K562 (cell line): Measurements from ENCODE around the gene MTNR1B. TPM values are rescaled to one million over a fixed set of nuclear protein-coding genes. Genes with fewer than 3 reads are reported as not detected.

Experiments used
- ATAC-seq: fragments of 200-7000 bp; cut with Tn5 transposase; 3 replicates; pipeline ENCODE4 v1.9.1; 2020; ENCODE audit warnings: moderate library complexity
- BruUV-seq: library from RNA; stranded (reverse); fragments of 400-500 nt; replicated peaks from 2 replicates; lab custom pipeline; 2021; lab: Mats Ljungman, UMichigan
- CTCF ChIA-PET: fragments of 300-600 bp; formaldehyde crosslinking; extraction: SDS; loops from one replicate; lab custom pipeline; 2021; ENCODE audit warnings: low intra/inter-chr PET ratio; lab: Yijun Ruan, JAX
- POLR2A ChIA-PET: fragments of 300-600, 350-650 bp; sonication (Branson Sonifier 250); formaldehyde crosslinking; extraction: SDS; loops from one replicate; lab custom pipeline; 2021; ENCODE audit warnings: antibody characterized with exemption, inconsistent platforms; lab: Yijun Ruan, JAX
- DNase-seq, 4 experiments: peaks; one replicate each; pipeline versions ENCODE4 v3.0.0 to v3.0.0-alpha.2; 2011 to 2018; ENCODE audit warnings: low spot score in 3 of 4, mixed read lengths in 3 of 4; ENCODE audit errors: extremely low read depth in 1 of 4
- FAIRE-seq: peaks from 2 replicates; lab custom pipeline; 2011; peaks lifted over from hg19 to GRCh38; lab: Jason Lieb, UNC
- H2AFZ ChIP-seq: 2 replicates; pipeline ENCODE4 v1.6.0; 2011; ENCODE audit warnings: low read depth, low read length, control low read depth, inconsistent platforms
- H3K27ac ChIP-seq: fragments of 200-600 bp; 3 replicates; pipeline ENCODE4 v1.8.0; 2011; ENCODE audit warnings: low read depth, mild to moderate bottlenecking, control low read depth, inconsistent platforms, low read length, moderate library complexity, mixed read lengths; ENCODE audit errors: extremely low read depth
- H3K27me3 ChIP-seq, 2 experiments: fragments of 300-600 bp in 1 of 2; 2 replicates in 1 of 2; 3 replicates in 1 of 2; pipeline versions ENCODE4 v1.6.0 to v1.8.0; 2011; ENCODE audit warnings: inconsistent platforms in 2 of 2, low read length in 2 of 2, mild to moderate bottlenecking in 1 of 2, mixed read lengths in 1 of 2, moderate library complexity in 1 of 2; ENCODE audit not compliant: control insufficient read depth in 2 of 2, insufficient read depth in 2 of 2
- H3K36me3 ChIP-seq: fragments of 300-600 bp; 3 replicates; pipeline ENCODE4 v1.8.0; 2011; ENCODE audit warnings: mild to moderate bottlenecking, low read length, inconsistent platforms; ENCODE audit not compliant: control insufficient read depth, insufficient read depth
- H3K4me1 ChIP-seq, 2 experiments: fragments of 200-600 bp in 1 of 2; replicated peaks in 1 of 2; 2 replicates in 1 of 2; 3 replicates in 1 of 2; pipeline versions ENCODE4 v1.5.1 to v1.8.0; 2011; ENCODE audit warnings: inconsistent platforms in 2 of 2, low read length in 2 of 2, mild to moderate bottlenecking in 1 of 2, mixed read lengths in 1 of 2, moderate library complexity in 1 of 2; ENCODE audit not compliant: control insufficient read depth in 2 of 2, insufficient read depth in 2 of 2
- H3K4me2 ChIP-seq: 2 replicates; pipeline ENCODE4 v1.6.1; 2011; ENCODE audit warnings: low read length, control low read depth, inconsistent platforms, mixed read lengths; ENCODE audit not compliant: insufficient read depth
- H3K4me3 ChIP-seq: fragments of 200-600 bp; sonication (generic), shearing (Covaris generic); 2 replicates; pipeline ENCODE4 v1.5.1; 2016; ENCODE audit warnings: control low read depth, inconsistent platforms
- H3K79me2 ChIP-seq: fragments of 200-600 bp; 3 replicates; pipeline ENCODE4 v1.8.0; 2011; ENCODE audit warnings: low read length, inconsistent platforms; ENCODE audit not compliant: control insufficient read depth, insufficient read depth
- H3K9ac ChIP-seq, 2 experiments: 2 replicates each; pipeline versions ENCODE4 v1.6.0 to v1.6.1; 2011; ENCODE audit warnings: low read depth in 2 of 2, low read length in 2 of 2, control low read depth in 1 of 2, inconsistent platforms in 1 of 2, mild to moderate bottlenecking in 1 of 2, mixed read lengths in 1 of 2; ENCODE audit not compliant: insufficient read depth in 1 of 2
- H3K9me1 ChIP-seq: one replicate; pipeline ENCODE4 v1.6.0; 2011; ENCODE audit warnings: inconsistent platforms, mild to moderate bottlenecking, low read length, moderate library complexity; ENCODE audit not compliant: control insufficient read depth, insufficient read depth
- H3K9me3 ChIP-seq: replicated peaks from 2 replicates; pipeline ENCODE4 v1.5.1; 2011; ENCODE audit warnings: low read depth, low read length, inconsistent platforms; ENCODE audit not compliant: control insufficient read depth, insufficient read depth
- H4K20me1 ChIP-seq: replicated peaks from 2 replicates; pipeline ENCODE4 v1.6.1; 2011; ENCODE audit warnings: low read length, inconsistent platforms, mixed read lengths; ENCODE audit not compliant: control insufficient read depth, insufficient read depth
- ATF4 ChIP-seq: fragments of 450-650 bp; formaldehyde crosslinking; IDR thresholded peaks from 2 replicates; pipeline ENCODE4 v1.4.0; 2022; ENCODE audit warnings: mild to moderate bottlenecking, moderate library complexity
- C11orf30 ChIP-seq: fragments of 450-650 bp; IDR thresholded peaks from 2 replicates; pipeline ENCODE4 v1.6.1; 2016; ENCODE audit warnings: low read depth, mild to moderate bottlenecking
- GTF2B ChIP-seq: IDR thresholded peaks from 2 replicates; pipeline ENCODE4 v1.6.1; 2011; ENCODE audit not compliant: insufficient read length; ENCODE audit errors: extremely low read depth
- GTF3C2 ChIP-seq: IDR thresholded peaks from 3 replicates; pipeline ENCODE4 v1.6.1; 2011; ENCODE audit warnings: borderline replicate concordance, mild to moderate bottlenecking, moderate library complexity; ENCODE audit not compliant: insufficient read length; ENCODE audit errors: extremely low read depth
- MAFF ChIP-seq: IDR thresholded peaks from 2 replicates; pipeline ENCODE4 v1.6.1; 2012; ENCODE audit warnings: low read length, improper control_type of control experiment
- MAFG ChIP-seq: fragments of 450-650 bp; conservative IDR thresholded peaks from 2 replicates; pipeline ENCODE4 v1.6.1; 2016; ENCODE audit warnings: missing genetic modification characterization, missing compliant biosample characterization
- MAFK ChIP-seq: IDR thresholded peaks from 2 replicates; pipeline ENCODE4 v1.6.1; 2011; ENCODE audit warnings: low read length, improper control_type of control experiment
- MXD1 ChIP-seq: fragments of 250-450 bp; sonication (Bioruptor Pico); IDR thresholded peaks from 2 replicates; pipeline ENCODE4 v1.8.0; 2021; ENCODE audit warnings: borderline replicate concordance, mild to moderate bottlenecking, moderate library complexity; ENCODE audit not compliant: poor library complexity, severe bottlenecking
- PCBP2 ChIP-seq: fragments of 200-400 bp; formaldehyde crosslinking; IDR thresholded peaks from 2 replicates; pipeline ENCODE4 v1.6.1; 2018; ENCODE audit warnings: low read length, low read depth, mild to moderate bottlenecking, moderate library complexity; ENCODE audit not compliant: poor library complexity, severe bottlenecking
- RFX5 ChIP-seq: IDR thresholded peaks from 2 replicates; pipeline ENCODE4 v1.6.1; 2011; ENCODE audit warnings: low read depth, mild to moderate bottlenecking, improper control_type of control experiment, low read length
- SMAD2 ChIP-seq: fragments of 150-350 bp; IDR thresholded peaks from 2 replicates; pipeline ENCODE4 v1.6.1; 2014; ENCODE audit warnings: low read depth, mild to moderate bottlenecking, low read length
- TCFL5 ChIP-seq: fragments of 250-450 bp; sonication (Bioruptor Pico); conservative IDR thresholded peaks from 2 replicates; pipeline ENCODE4 v1.6.1; 2021; ENCODE audit warnings: mild to moderate bottlenecking, moderate library complexity, matching md5 sums
- TSC22D4 ChIP-seq: fragments of 450-650 bp; IDR thresholded peaks from 2 replicates; pipeline ENCODE4 v1.6.1; 2016; ENCODE audit warnings: missing genetic modification characterization, missing biosample characterization, control low read depth
- ZFP1 ChIP-seq: fragments of 450-650 bp; formaldehyde crosslinking; IDR thresholded peaks from 2 replicates; pipeline ENCODE4 v1.4.0; 2020; ENCODE audit warnings: mild to moderate bottlenecking, mixed read lengths
- ZNF280B ChIP-seq: fragments of 250-450 bp; sonication (Bioruptor Pico); IDR thresholded peaks from 2 replicates; pipeline ENCODE4 v1.5.1; 2021; ENCODE audit warnings: mild to moderate bottlenecking
- ZNF316 ChIP-seq: fragments of 450-650 bp; IDR thresholded peaks from 2 replicates; pipeline ENCODE4 v1.6.1; 2016
- ZSCAN32 ChIP-seq: fragments of 450-650 bp; formaldehyde crosslinking; IDR thresholded peaks from 2 replicates; pipeline ENCODE4 v1.4.0; 2020; ENCODE audit warnings: mild to moderate bottlenecking, moderate library complexity
- WGBS: fragments of 100-300 bp; shearing (Covaris generic); methylation state at CpG from one replicate; pipeline ENCODE4 v1.1.6; 2016; ENCODE audit warnings: low coverage, mixed read lengths; ENCODE audit not compliant: insufficient coverage; ENCODE audit errors: missing lambda C conversion rate; 5-methylcytosine and 5-hydroxymethylcytosine counted together
- in situ Hi-C: fragments of 300-500 bp; cut with MboI; formaldehyde crosslinking; loops from 4 replicates; pipeline ENCODE4 v1.15.0; 2018; ENCODE audit warnings: inconsistent platforms, mixed read lengths
- intact Hi-C: fragments of 100-400 bp; cut with micrococcal nuclease; formaldehyde crosslinking; loops from 2 replicates; pipeline ENCODE4 v1.14.2; 2022
- polyA plus RNA-seq, 8 experiments: library from polyadenylated mRNA; depleted of rRNA in 4 of 8; stranded (reverse) in 5 of 8; unstranded in 3 of 8; fragments of >200 nt; fragmentation: Nextera tagmentation in 2 of 8; fragmentation: Illumina TruSeq in 1 of 8; extraction: Ambion mirVana in 2 of 8; extraction: Trizol in 1 of 8; gene quantifications; 2 replicates each; pipeline versions ENCODE4 v1.2.1 to v1.2.3, GENCODE V29; 2011 to 2014; ENCODE audit warnings: inconsistent platforms in 1 of 8, missing spikeins in 1 of 8
- total RNA-seq, 7 experiments: library from RNA; depleted of rRNA in 6 of 7; stranded (reverse); fragments of >200 nt in 6 of 7; fragmentation: Illumina TruSeq in 2 of 7; extraction: Trizol in 2 of 7; gene quantifications; 2 replicates each; pipeline versions ENCODE4 v1.2.1 to v1.2.3, GENCODE V29; 2011 to 2021; ENCODE audit warnings: low replicate concordance in 1 of 7

Gene MTNR1B
- total and polyA plus RNA-seq, 9 of the 15 experiments (the other 6 are each of a cell fraction or from before 2014, with no cell fraction given) = not detected

- no peak overlapping the region for H3K27ac ChIP-seq
- H3K4me3 ChIP-seq = no peak overlapping the region
- no peak overlapping the region for H3K4me2 ChIP-seq
- DNase-seq (no peak), FAIRE-seq (no peak), ATAC-seq (no peak)
- ChIA-PET POLR2A (interaction anchor here (0.7 kb wide), 1 partner anchor 16 kb away, joined by 3 read pairs; no protein-coding TSS in a partner anchor), CTCF (no interaction called here)
- H3K9me3 ChIP-seq = no peaks in the 10 kb centered on the region
- in situ Hi-C loops = no loop called here
- intact Hi-C loops = no loop called here
- no peaks in the 10 kb centered on the region for H4K20me1 ChIP-seq
- WGBS = 0% methylated on average over 3 of the region's 3 CpGs
- no peak overlapping the region for H2AFZ ChIP-seq
- H3K27me3 ChIP-seq = peaks cover 0 to 4% of the 10 kb centered on the region in 2 experiments; a peak in 2 of 5 replicates
- no peaks in the 10 kb centered on the region; a peak in 1 of 5 replicates for H3K4me1 ChIP-seq
- no peaks in the 10 kb centered on the region for H3K79me2 ChIP-seq
- BruUV-seq = no TSS peak
- no peaks in the 10 kb centered on the region for H3K9me1 ChIP-seq
- no peaks in the 10 kb centered on the region for H3K36me3 ChIP-seq
- H3K9ac ChIP-seq = no peak overlapping the region
- TF ChIP-seq ZFP1 (CRISPR knock-in tag) (no peak), ZSCAN32 (CRISPR knock-in tag) (no peak), GTF2B (no peak), ATF4 (CRISPR knock-in tag) (no peak), RFX5 (no peak), C11orf30 (peak; percentile 69), TSC22D4 (tag) (no peak), MXD1 (CRISPR knock-in tag) (no peak), ZNF280B (CRISPR knock-in tag) (no peak), GTF3C2 (no peak), MAFG (tag) (peak; percentile 82), SMAD2 (no peak), ZNF316 (peak; percentile 77), PCBP2 (no peak), MAFK (peak; percentile 45; the same call in 1 of the 2 replicates), TCFL5 (no peak), MAFF (peak; percentile 69)
Observed at GRCh38 chr11:92986585-92986984, 17.1 kb downstream of the MTNR1B start.
